WTC11 (cell line): ENCODE measurements around the gene GTSE1. TPM values are rescaled to one million over a fixed set of nuclear protein-coding genes. Genes with fewer than 3 reads are reported as not detected.

Experiments used
- ATAC-seq: fragments of 200-7000 bp; cut with Tn5 transposase; 2 replicates; pipeline ENCODE4 v1.10.0; 2021; ENCODE audit warnings: mild to moderate bottlenecking, moderate library complexity
- CTCF ChIA-PET: fragments of 300-600 bp; sonication (Branson Sonifier 250); formaldehyde crosslinking; loops from one replicate; lab custom pipeline; 2021; ENCODE audit warnings: antibody characterized with exemption; lab: Charles Lee
- POLR2A ChIA-PET: fragments of 350-600 bp; sonication (Branson Sonifier 250); formaldehyde crosslinking; loops from one replicate; lab custom pipeline; 2021; ENCODE audit warnings: antibody characterized with exemption; lab: Charles Lee
- DNase-seq: peaks from one replicate; pipeline ENCODE4 v3.0.0; 2021; ENCODE audit warnings: low spot score
- H3K27ac Mint-ChIP-seq: 2 replicates; pipeline ENCODE4 v1.8.0; 2021; ENCODE audit warnings: mixed read lengths
- H3K27me3 Mint-ChIP-seq: 2 replicates; pipeline ENCODE4 v1.8.0; 2021; ENCODE audit warnings: low read depth, mild to moderate bottlenecking, moderate library complexity, mixed read lengths
- H3K36me3 Mint-ChIP-seq: 2 replicates; pipeline ENCODE4 v1.8.0; 2021; ENCODE audit warnings: mixed read lengths
- H3K4me1 Mint-ChIP-seq: 2 replicates; pipeline ENCODE4 v1.8.0; 2022; ENCODE audit warnings: mixed read lengths
- H3K4me3 Mint-ChIP-seq: 2 replicates; pipeline ENCODE4 v1.8.0; 2021; ENCODE audit warnings: mild to moderate bottlenecking, moderate library complexity, mixed read lengths
- H3K9me3 Mint-ChIP-seq: 2 replicates; pipeline ENCODE4 v1.8.0; 2021; ENCODE audit warnings: mixed read lengths
- GRHL2 ChIP-seq: fragments of 250-450 bp; sonication (Bioruptor Pico); IDR thresholded peaks from 2 replicates; pipeline ENCODE4 v1.8.0; 2022; ENCODE audit warnings: mild to moderate bottlenecking, moderate library complexity; ENCODE audit not compliant: insufficient replicate concordance, severe bottlenecking
- HMGA2 ChIP-seq: fragments of 250-450 bp; sonication (Bioruptor Pico); IDR thresholded peaks from 2 replicates; pipeline ENCODE4 v1.4.0; 2021; ENCODE audit warnings: mild to moderate bottlenecking, moderate library complexity
- MYBL2 ChIP-seq: sonication (generic); formaldehyde crosslinking; IDR thresholded peaks from 2 replicates; pipeline ENCODE4 v1.8.1; 2023; ENCODE audit warnings: mild to moderate bottlenecking, moderate library complexity, missing genetic modification reagents
- PRDM15 ChIP-seq: sonication (generic); formaldehyde crosslinking; IDR thresholded peaks from 2 replicates; pipeline ENCODE4 v1.8.0; 2022; ENCODE audit warnings: missing genetic modification reagents
- STAT6 ChIP-seq: sonication (generic); formaldehyde crosslinking; conservative IDR thresholded peaks from 2 replicates; pipeline ENCODE4 v1.8.1; 2023; ENCODE audit warnings: mild to moderate bottlenecking, low read depth, missing genetic modification reagents, moderate library complexity
- ZBTB21 ChIP-seq: sonication (generic); formaldehyde crosslinking; IDR thresholded peaks from 2 replicates; pipeline ENCODE4 v1.8.1; 2023; ENCODE audit warnings: mild to moderate bottlenecking, missing genetic modification reagents, borderline replicate concordance
- total RNA-seq: library from RNA; stranded (reverse); gene quantifications from 3 replicates; pipeline ENCODE4 v1.2.3, GENCODE V29; 2021
- TF ChIP-seq, protein P1 (sequence below): sonication (generic); formaldehyde crosslinking; IDR thresholded peaks from 2 replicates; pipeline ENCODE4 v1.8.0; 2023; ENCODE audit warnings: missing genetic modification reagents, mild to moderate bottlenecking, borderline replicate concordance
- TF ChIP-seq, protein P2 (sequence below): sonication (generic); formaldehyde crosslinking; IDR thresholded peaks from 2 replicates; pipeline ENCODE4 v1.8.1; 2022; ENCODE audit warnings: low read depth, missing genetic modification reagents, borderline replicate concordance
- TF ChIP-seq, protein P3 (sequence below): sonication (generic); formaldehyde crosslinking; IDR thresholded peaks from 2 replicates; pipeline ENCODE4 v1.8.1; 2023; ENCODE audit warnings: mild to moderate bottlenecking, missing genetic modification reagents, moderate library complexity
- TF ChIP-seq, protein P4 (sequence below): sonication (generic); formaldehyde crosslinking; IDR thresholded peaks from 2 replicates; pipeline ENCODE4 v1.8.0; 2022; ENCODE audit warnings: mild to moderate bottlenecking, missing genetic modification reagents

GTSE1 gene
- total RNA-seq, 1 experiment from 2014 or later: 56.1 TPM

DNA sequence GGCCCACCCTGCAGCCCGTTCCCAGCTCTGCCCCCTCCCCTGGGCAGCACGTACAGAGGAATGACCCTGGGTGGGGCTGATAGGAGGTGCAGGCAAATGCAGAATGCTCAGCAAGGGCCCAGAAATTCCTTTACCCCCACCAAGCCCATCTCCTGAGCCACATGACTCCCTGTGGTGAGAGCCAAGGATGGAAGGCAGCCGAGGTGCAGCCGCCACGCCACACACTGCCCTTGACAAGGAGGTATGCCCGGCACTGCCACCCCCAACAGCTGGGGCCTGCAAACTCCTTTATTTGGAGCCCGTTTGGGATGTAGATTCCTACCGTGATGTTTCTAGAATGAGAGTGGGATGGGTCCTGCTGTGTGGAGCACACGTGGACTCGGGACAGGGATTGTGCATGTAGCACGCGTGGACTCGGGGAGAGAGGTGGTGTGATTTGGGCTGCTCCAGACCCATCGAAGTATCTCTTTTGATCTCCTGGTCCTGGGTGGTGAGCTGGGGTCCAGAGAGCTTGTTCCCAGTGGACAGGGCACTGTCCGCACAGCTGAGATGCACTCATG lies 12.9 kb downstream of the GTSE1 start (continued):
- TF ChIP-seq, protein P1, sequence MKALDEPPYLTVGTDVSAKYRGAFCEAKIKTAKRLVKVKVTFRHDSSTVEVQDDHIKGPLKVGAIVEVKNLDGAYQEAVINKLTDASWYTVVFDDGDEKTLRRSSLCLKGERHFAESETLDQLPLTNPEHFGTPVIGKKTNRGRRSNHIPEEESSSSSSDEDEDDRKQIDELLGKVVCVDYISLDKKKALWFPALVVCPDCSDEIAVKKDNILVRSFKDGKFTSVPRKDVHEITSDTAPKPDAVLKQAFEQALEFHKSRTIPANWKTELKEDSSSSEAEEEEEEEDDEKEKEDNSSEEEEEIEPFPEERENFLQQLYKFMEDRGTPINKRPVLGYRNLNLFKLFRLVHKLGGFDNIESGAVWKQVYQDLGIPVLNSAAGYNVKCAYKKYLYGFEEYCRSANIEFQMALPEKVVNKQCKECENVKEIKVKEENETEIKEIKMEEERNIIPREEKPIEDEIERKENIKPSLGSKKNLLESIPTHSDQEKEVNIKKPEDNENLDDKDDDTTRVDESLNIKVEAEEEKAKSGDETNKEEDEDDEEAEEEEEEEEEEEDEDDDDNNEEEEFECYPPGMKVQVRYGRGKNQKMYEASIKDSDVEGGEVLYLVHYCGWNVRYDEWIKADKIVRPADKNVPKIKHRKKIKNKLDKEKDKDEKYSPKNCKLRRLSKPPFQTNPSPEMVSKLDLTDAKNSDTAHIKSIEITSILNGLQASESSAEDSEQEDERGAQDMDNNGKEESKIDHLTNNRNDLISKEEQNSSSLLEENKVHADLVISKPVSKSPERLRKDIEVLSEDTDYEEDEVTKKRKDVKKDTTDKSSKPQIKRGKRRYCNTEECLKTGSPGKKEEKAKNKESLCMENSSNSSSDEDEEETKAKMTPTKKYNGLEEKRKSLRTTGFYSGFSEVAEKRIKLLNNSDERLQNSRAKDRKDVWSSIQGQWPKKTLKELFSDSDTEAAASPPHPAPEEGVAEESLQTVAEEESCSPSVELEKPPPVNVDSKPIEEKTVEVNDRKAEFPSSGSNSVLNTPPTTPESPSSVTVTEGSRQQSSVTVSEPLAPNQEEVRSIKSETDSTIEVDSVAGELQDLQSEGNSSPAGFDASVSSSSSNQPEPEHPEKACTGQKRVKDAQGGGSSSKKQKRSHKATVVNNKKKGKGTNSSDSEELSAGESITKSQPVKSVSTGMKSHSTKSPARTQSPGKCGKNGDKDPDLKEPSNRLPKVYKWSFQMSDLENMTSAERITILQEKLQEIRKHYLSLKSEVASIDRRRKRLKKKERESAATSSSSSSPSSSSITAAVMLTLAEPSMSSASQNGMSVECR (CRISPR knock-in tag): no peak
- TF ChIP-seq PRDM15: no peak
- TF ChIP-seq GRHL2 (CRISPR knock-in tag): no peak
- TF ChIP-seq, protein P2, sequence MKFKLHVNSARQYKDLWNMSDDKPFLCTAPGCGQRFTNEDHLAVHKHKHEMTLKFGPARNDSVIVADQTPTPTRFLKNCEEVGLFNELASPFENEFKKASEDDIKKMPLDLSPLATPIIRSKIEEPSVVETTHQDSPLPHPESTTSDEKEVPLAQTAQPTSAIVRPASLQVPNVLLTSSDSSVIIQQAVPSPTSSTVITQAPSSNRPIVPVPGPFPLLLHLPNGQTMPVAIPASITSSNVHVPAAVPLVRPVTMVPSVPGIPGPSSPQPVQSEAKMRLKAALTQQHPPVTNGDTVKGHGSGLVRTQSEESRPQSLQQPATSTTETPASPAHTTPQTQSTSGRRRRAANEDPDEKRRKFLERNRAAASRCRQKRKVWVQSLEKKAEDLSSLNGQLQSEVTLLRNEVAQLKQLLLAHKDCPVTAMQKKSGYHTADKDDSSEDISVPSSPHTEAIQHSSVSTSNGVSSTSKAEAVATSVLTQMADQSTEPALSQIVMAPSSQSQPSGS (CRISPR knock-in tag): no peak
- no peak for TF ChIP-seq ZBTB21 (CRISPR knock-in tag)
- TF ChIP-seq STAT6 (CRISPR knock-in tag): no peak

- no peaks in the 10 kb centered on the region for H3K27me3 Mint-ChIP-seq
- no peak overlapping the region for H3K4me3 Mint-ChIP-seq
- peaks cover 37% of the 10 kb centered on the region for H3K36me3 Mint-ChIP-seq
- H3K9me3 Mint-ChIP-seq: no peaks in the 10 kb centered on the region
- no peaks in the 10 kb centered on the region for H3K4me1 Mint-ChIP-seq
- no peak for DNase-seq
- TF ChIP-seq HMGA2 (CRISPR knock-in tag) (no peak), MYBL2 (CRISPR knock-in tag) (no peak)
- TF ChIP-seq, protein P3, sequence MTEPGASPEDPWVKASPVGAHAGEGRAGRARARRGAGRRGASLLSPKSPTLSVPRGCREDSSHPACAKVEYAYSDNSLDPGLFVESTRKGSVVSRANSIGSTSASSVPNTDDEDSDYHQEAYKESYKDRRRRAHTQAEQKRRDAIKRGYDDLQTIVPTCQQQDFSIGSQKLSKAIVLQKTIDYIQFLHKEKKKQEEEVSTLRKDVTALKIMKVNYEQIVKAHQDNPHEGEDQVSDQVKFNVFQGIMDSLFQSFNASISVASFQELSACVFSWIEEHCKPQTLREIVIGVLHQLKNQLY: no peak
- TF ChIP-seq, protein P4, sequence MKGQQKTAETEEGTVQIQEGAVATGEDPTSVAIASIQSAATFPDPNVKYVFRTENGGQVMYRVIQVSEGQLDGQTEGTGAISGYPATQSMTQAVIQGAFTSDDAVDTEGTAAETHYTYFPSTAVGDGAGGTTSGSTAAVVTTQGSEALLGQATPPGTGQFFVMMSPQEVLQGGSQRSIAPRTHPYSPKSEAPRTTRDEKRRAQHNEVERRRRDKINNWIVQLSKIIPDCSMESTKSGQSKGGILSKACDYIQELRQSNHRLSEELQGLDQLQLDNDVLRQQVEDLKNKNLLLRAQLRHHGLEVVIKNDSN (CRISPR knock-in tag): no peak
- ChIA-PET CTCF (interaction anchor here (1.5 to 3.2 kb wide), 2 partner anchors 16 to 190 kb away, joined by 4 to 10 read pairs; partner anchors contain the start of gene GTSE1), POLR2A (no interaction called here)
- ATAC-seq: no peak
- H3K27ac Mint-ChIP-seq: no peak overlapping the region; the same call in 1 of the 2 replicates
Measured at GRCh38 chr22:46312056-46312455, 15.4 kb downstream of the GTSE1 start.
